GM12875 (cell line): ENCODE data around the gene ZNF574.

Experiments used
- H3K4me3 ChIP-seq: one replicate; pipeline ENCODE4 v1.5.1; 2011; ENCODE audit warnings: low read depth, low read length, control low read depth
- CTCF ChIP-seq: IDR thresholded peaks from 2 replicates; pipeline ENCODE4 v1.5.1; 2011; ENCODE audit warnings: low read depth, mild to moderate bottlenecking, control low read depth, inconsistent platforms, low read length, moderate library complexity, borderline replicate concordance; ENCODE audit not compliant: insufficient read depth

Gene ZNF574

GRCh38 chr19:42102877-42103276, 26.9 kb downstream of the ZNF574 start:
- TF ChIP-seq CTCF: no peak

DNA sequence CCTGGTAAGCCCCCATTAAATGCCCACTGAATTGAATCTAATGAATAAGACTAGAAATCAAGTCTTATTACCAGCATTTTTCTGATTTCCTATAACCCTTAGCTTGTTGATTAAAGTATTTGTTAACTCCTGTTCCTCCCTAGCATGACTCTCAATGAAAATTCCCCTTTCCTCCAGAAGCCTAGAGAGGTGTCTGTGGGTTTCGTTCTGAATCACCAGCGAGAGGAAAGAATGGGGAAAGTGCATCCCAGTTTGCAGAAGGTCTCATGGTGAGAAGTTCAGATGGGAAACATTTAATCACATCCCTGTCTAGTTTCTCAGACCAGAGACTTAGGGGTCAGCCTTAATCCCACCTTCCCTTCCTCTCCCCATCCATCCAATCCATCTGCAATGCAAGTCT, 29.4 kb downstream of the ZNF574 start:
- H3K4me3 ChIP-seq: no peak overlapping the region
- TF ChIP-seq CTCF: no peak

More at GRCh38 chr19:42102877-42103276, 26.9 kb downstream of the ZNF574 start:
- no peak overlapping the region for H3K4me3 ChIP-seq

GRCh38 chr19:42108527-42109389, 32.8 kb downstream of the ZNF574 start:
- peak; percentile 99 for TF ChIP-seq CTCF
- no peak overlapping the region for H3K4me3 ChIP-seq

- no peak for TF ChIP-seq CTCF
Observed at GRCh38 chr19:42109896-42110295, 33.9 kb downstream of the ZNF574 start.

DNA sequence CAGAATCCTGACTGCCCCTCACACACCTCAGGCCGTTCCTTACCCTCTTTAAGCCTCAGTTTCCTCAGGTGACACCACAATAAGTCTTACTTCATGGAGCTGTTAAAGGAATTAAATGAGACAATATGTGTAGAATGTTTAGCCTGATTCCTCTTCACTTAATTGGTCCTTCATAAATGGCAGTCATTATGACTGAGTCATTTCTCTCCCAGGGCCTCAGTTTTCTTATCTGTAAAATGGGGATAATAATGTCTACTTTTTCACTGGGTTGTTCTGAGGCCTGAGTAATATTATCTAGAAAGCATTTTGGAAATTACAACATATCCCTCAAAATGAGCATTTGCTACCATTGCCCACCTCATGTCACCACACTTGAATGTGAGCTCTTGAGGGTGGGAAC, 34.7 kb downstream of the ZNF574 start:
- H3K4me3 ChIP-seq: no peak overlapping the region
- no peak for TF ChIP-seq CTCF

More at GRCh38 chr19:42109896-42110295, 33.9 kb downstream of the ZNF574 start:
- no peak overlapping the region for H3K4me3 ChIP-seq

- no peak overlapping the region for H3K4me3 ChIP-seq
- no peak for TF ChIP-seq CTCF
Observed at GRCh38 chr19:42111384-42111783, 35.4 kb downstream of the ZNF574 start.

DNA sequence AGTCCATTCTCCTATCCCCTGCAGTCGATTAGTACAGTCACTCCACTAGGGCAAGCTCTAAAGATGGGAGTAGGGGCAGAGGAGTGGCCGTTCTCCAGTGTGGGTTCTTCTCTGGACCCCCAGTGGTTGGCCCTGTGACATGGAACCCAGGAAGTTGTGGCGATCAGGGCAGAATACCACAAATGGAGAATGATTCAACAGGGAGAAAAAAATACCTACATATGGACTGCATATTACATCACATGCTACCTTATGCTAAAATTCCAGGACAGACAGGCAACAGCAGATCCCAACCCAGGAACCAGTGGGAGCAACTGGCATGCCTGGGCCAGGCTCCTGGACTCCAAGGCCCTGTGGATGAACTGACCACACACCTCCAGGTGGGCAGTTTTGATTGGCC, 35.8 kb downstream of the ZNF574 start:
- TF ChIP-seq CTCF: no peak
- H3K4me3 ChIP-seq: no peak overlapping the region
